NB4 (cell line): Measurements from ENCODE around the gene SLC38A11.
"Not testable (repeated sequence)": the region's sequence is repeated elsewhere in the genome, so short reads cannot be mapped to it uniquely, and the experiment has no call there.

Experiments
- DNase-seq: peaks from one replicate; pipeline ENCODE4 v3.0.0; 2010; ENCODE audit warnings: low read depth
- H3K4me3 ChIP-seq: one replicate; pipeline ENCODE4 v1.5.1; 2011; ENCODE audit warnings: mild to moderate bottlenecking, low read depth, low read length, moderate library complexity
- MYC ChIP-seq: IDR thresholded peaks from 2 replicates; pipeline ENCODE4 v1.6.1; 2011; ENCODE audit warnings: low read depth, low read length
- POLR2A ChIP-seq: IDR thresholded peaks from 2 replicates; pipeline ENCODE4 v1.6.1; 2011; ENCODE audit warnings: mild to moderate bottlenecking; ENCODE audit not compliant: insufficient read length; ENCODE audit errors: extremely low read depth
- TF ChIP-seq, protein P1 (sequence below): IDR thresholded peaks from 2 replicates; pipeline ENCODE4 v1.6.1; 2011; ENCODE audit warnings: low read depth, low read length
- TF ChIP-seq, protein P2 (sequence below): IDR thresholded peaks from one replicate; pipeline ENCODE4 v1.5.1; 2012; ENCODE audit warnings: low read depth, low read length

SLC38A11 gene

DNA sequence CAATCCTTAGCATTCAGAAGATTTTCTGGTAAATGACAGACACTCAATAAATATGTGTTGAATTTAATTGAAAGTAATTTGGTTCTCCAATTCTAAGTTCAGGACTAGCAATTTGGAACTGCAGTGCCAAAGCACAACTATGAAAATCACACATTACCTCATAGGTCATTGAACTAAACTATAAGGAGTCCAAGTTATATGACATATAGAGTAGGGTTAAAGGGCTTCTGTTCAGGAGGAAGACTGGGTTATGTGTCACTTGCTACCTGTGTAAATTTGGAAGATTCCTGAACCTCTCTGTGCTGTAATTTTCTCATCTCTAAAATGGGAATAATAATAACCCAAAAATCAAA is 85.9 kb downstream of the SLC38A11 start:
- DNase-seq, result no peak
- TF ChIP-seq, protein P1, sequence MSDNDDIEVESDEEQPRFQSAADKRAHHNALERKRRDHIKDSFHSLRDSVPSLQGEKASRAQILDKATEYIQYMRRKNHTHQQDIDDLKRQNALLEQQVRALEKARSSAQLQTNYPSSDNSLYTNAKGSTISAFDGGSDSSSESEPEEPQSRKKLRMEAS, result no peak
- TF ChIP-seq MYC, result no peak
- TF ChIP-seq, protein P2, sequence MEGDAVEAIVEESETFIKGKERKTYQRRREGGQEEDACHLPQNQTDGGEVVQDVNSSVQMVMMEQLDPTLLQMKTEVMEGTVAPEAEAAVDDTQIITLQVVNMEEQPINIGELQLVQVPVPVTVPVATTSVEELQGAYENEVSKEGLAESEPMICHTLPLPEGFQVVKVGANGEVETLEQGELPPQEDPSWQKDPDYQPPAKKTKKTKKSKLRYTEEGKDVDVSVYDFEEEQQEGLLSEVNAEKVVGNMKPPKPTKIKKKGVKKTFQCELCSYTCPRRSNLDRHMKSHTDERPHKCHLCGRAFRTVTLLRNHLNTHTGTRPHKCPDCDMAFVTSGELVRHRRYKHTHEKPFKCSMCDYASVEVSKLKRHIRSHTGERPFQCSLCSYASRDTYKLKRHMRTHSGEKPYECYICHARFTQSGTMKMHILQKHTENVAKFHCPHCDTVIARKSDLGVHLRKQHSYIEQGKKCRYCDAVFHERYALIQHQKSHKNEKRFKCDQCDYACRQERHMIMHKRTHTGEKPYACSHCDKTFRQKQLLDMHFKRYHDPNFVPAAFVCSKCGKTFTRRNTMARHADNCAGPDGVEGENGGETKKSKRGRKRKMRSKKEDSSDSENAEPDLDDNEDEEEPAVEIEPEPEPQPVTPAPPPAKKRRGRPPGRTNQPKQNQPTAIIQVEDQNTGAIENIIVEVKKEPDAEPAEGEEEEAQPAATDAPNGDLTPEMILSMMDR, result no peak
- TF ChIP-seq POLR2A, result no peak
- H3K4me3 ChIP-seq, result no peak overlapping the region

DNA sequence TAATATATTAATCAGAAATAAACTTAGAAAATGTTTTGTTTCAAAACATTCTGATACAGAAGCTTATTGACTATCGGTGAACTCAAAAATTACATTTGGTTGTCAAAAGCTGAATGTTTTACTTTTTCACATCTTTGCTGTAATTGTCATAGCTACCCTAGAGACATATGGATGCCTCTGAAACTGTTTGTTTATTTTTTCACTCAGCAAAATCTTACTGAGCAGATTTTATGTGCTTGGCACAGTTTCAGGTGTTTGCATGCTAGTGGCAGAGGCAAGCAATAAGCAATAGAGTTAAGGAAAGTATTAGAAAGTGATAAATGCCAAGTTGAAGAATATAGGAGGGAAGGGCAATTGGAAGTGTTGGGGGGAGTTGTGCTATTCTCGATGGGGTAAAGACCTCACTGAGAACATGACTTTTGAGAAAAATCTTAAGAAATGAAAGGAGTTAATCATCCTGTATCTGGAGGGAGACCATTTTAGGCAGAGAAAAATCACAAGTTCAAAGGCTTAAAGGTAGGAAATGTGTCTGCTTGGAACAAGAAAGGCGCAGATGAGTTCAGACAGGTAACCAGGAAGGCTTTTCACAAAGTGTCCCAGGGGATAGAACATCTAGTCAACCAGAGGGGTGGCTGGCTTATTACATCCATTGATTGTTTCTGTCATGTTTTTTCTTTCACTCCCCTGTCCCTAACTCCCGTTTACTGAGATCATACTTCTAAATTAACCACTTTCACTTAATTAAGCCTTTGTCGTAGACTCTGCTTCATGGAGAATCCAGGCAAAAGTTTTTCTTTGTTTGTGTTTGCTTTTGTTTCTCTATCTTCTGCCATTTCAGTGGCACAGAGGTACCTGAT is 86.5 kb downstream of the SLC38A11 start:
- no peak overlapping the region for H3K4me3 ChIP-seq
- DNase-seq, result no peak
- TF ChIP-seq POLR2A, result no peak
- TF ChIP-seq, protein P2, result no peak
- TF ChIP-seq, protein P1, result no peak
- no peak for TF ChIP-seq MYC

GRCh38 chr2:164867779-164868397 is 87.4 kb downstream of the SLC38A11 start:
- no peak overlapping the region for H3K4me3 ChIP-seq
- DNase-seq, result no peak

DNA sequence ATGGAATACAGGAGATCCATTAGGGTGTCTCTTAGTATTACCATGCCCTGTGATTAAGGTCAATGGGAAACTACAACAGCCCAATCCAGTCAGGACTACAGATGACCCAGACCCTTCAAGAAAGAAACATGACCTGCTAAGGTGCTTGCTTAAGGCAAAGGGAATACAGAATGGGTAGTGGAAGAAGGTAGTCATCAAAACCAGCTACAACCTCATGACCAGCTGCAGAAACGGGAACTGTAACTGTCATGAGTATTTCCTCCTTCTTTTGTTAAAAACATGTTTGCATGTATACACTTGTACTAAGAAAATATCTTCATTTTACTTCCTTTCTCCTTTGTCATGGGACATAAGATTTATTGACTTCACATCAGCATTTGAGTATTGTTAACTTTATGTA is 88.9 kb downstream of the SLC38A11 start:
- H3K4me3 ChIP-seq, DNase-seq: not testable (repeated sequence)

More at GRCh38 chr2:164867779-164868397, 87.4 kb downstream of the SLC38A11 start:
- TF ChIP-seq, protein P1, result no peak
- TF ChIP-seq MYC (no peak), POLR2A (no peak)
- TF ChIP-seq, protein P2, result no peak

DNA sequence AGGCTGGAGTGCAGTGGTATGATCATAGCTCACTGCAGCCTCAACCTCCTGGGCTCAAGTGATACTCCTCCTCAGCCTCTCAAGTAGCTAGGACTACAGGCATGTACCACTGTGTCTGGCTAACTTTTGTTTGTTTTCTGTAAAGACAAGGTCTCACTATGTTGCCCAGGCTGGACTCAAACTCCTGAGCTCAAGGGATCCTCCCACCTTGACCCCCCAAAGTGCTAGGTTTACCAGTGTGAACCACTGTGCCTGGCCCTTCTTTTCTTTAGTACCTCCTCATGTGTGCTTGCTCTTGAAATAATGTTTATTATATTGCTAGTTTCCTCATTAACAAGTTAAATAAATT is 94.7 kb downstream of the SLC38A11 start:
- no peak for DNase-seq
- TF ChIP-seq, protein P1, result no peak
- no peak for TF ChIP-seq POLR2A
- TF ChIP-seq MYC, result no peak
- TF ChIP-seq, protein P2, result no peak
- no peak overlapping the region for H3K4me3 ChIP-seq

DNA sequence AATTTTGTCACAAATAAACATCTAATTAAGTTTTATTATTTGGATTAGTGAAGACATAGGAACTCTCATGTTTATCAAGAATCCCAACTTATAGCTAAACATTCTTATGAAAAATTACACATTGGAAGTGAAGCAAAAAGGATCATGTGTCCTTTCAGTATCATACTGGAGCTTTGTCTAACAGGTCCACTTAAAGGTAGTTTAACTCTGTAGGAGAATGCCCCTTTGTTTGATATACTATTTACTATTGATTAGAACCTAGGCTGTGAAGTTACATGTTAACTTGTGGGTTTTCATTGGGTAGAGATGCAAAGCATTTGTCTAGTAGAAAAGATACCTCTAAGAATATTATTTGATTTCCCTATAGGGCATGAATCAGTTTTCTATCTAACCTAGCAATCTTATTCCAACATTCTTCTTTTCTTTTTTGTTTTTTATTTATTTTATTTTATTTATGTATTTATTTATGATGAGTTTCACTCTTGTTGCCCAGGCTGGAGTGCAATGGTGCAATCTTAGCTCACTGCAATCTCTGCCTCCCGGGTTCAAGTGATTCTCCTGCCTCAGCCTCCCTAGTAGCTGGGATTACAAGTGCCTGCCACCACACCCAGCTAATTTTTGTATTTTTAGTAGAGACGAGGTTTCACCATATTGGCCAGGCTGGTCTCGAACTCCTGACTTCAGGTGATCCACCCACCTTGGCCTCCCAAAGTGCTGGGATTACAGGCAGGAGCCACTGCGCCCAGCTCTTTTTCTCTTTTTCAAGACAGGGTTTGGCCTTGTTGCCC is 95.2 kb downstream of the SLC38A11 start:
- not testable (repeated sequence) for H3K4me3 ChIP-seq, DNase-seq
